ENCODE results near the gene GALNT16. TPM values are rescaled to one million over a fixed set of nuclear protein-coding genes. Genes with fewer than 3 reads are reported as not detected.

GALNT16 gene
- total RNA-seq, 1 experiment from 2014 or later = 0.33 TPM

- POLR2A ChIA-PET (ENCODE audit: unreplicated experiment) = no interaction called here
- Histone ChIP-seq H3K4me1 (ENCODE audit: insufficient read depth, low read length) (no peaks in the 10 kb centered on the region), H3K79me2 (ENCODE audit: low read length) (no peaks in the 10 kb centered on the region), H3K9me2 (replicated peaks; ENCODE audit: low read length) (no peaks in the 10 kb centered on the region), H3F3A (ENCODE audit: low read length, unreplicated experiment) (no peaks in the 10 kb centered on the region), H3K36me3 (ENCODE audit: low read depth, low read length) (no peaks in the 10 kb centered on the region), H2AFZ (ENCODE audit: low read length) (no peak overlapping the region), H3K9ac (ENCODE audit: low read length) (no peak overlapping the region), H3K9me3 (ENCODE audit: low read length) (no peaks in the 10 kb centered on the region), H3K27ac (ENCODE audit: low read length) (no peak overlapping the region), H3K4me2 (ENCODE audit: low read length) (no peak overlapping the region), H4K20me1 (ENCODE audit: low read length) (no peaks in the 10 kb centered on the region), H3K4me3 (ENCODE audit: low read length) (no peak overlapping the region), H3K27me3 (ENCODE audit: low read length) (peaks cover 67% of the 10 kb centered on the region)
- DNase-seq (no peak), ATAC-seq (no peak)
- TF ChIP-seq CTCF (conservative IDR thresholded peaks at IDR 0.05; ENCODE audit: low read depth, low read length) (no peak), EZH2phosphoT487 (IDR thresholded peaks at IDR 0.05; ENCODE audit: borderline replicate concordance, low read length) (no peak), EZH2 (IDR thresholded peaks at IDR 0.05; ENCODE audit: low read length, unreplicated experiment) (no peak)
- CTCF ChIA-PET = no interaction called here
- intact Hi-C loops (cut with micrococcal nuclease) = no loop called here
- no TSS peak for BruUV-seq (replicated peaks)
Observed at GRCh38 chr14:69300601-69301221, 40.8 kb downstream of the GALNT16 start.

- Histone ChIP-seq H3K36me3 (ENCODE audit: low read depth, low read length) (no peaks in the 10 kb centered on the region), H4K20me1 (ENCODE audit: low read length) (no peaks in the 10 kb centered on the region), H3K27me3 (ENCODE audit: low read length) (peaks cover 75% of the 10 kb centered on the region), H2AFZ (ENCODE audit: low read length) (no peak overlapping the region), H3K4me3 (ENCODE audit: low read length) (no peak overlapping the region), H3K4me1 (ENCODE audit: insufficient read depth, low read length) (no peaks in the 10 kb centered on the region), H3F3A (ENCODE audit: low read length, unreplicated experiment) (no peaks in the 10 kb centered on the region), H3K27ac (ENCODE audit: low read length) (no peak overlapping the region), H3K9me3 (ENCODE audit: low read length) (no peaks in the 10 kb centered on the region), H3K9me2 (replicated peaks; ENCODE audit: low read length) (no peaks in the 10 kb centered on the region), H3K4me2 (ENCODE audit: low read length) (no peak overlapping the region), H3K9ac (ENCODE audit: low read length) (no peak overlapping the region), H3K79me2 (ENCODE audit: low read length) (no peaks in the 10 kb centered on the region)
- POLR2A ChIA-PET (ENCODE audit: unreplicated experiment) = no interaction called here
- CTCF ChIA-PET = no interaction called here
- DNase-seq = no peak
- no TSS peak for BruUV-seq (replicated peaks)
- TF ChIP-seq EZH2phosphoT487 (IDR thresholded peaks at IDR 0.05; ENCODE audit: borderline replicate concordance, low read length) = no peak
- TF ChIP-seq EZH2 (IDR thresholded peaks at IDR 0.05; ENCODE audit: low read length, unreplicated experiment) = no peak
- TF ChIP-seq CTCF (conservative IDR thresholded peaks at IDR 0.05; ENCODE audit: low read depth, low read length) = no peak
- intact Hi-C loops (cut with micrococcal nuclease) = no loop called here
- no peak for ATAC-seq
Observed at GRCh38 chr14:69303086-69303485, 43.1 kb downstream of the GALNT16 start.

GRCh38 chr14:69312608-69313007 is 52.6 kb downstream of the GALNT16 start:
- ATAC-seq = no peak
- H3K27me3 ChIP-seq (ENCODE audit: low read length) = peaks cover 28% of the 10 kb centered on the region
- H3K9me3 ChIP-seq (ENCODE audit: low read length) = no peaks in the 10 kb centered on the region
- peaks cover 32% of the 10 kb centered on the region for H3K4me1 ChIP-seq (ENCODE audit: insufficient read depth, low read length)
- no peak overlapping the region for H2AFZ ChIP-seq (ENCODE audit: low read length)
- H3F3A ChIP-seq (ENCODE audit: low read length, unreplicated experiment) = no peaks in the 10 kb centered on the region
- POLR2A ChIA-PET (ENCODE audit: unreplicated experiment) = no interaction called here
- no peaks in the 10 kb centered on the region for H3K9me2 ChIP-seq (replicated peaks; ENCODE audit: low read length)
- no peak overlapping the region for H3K4me3 ChIP-seq (ENCODE audit: low read length)
- no peak for TF ChIP-seq CTCF (conservative IDR thresholded peaks at IDR 0.05; ENCODE audit: low read depth, low read length)
- no peak for TF ChIP-seq EZH2phosphoT487 (IDR thresholded peaks at IDR 0.05; ENCODE audit: borderline replicate concordance, low read length)
- TF ChIP-seq EZH2 (IDR thresholded peaks at IDR 0.05; ENCODE audit: low read length, unreplicated experiment) = no peak
- no peaks in the 10 kb centered on the region for H3K36me3 ChIP-seq (ENCODE audit: low read depth, low read length)
- H4K20me1 ChIP-seq (ENCODE audit: low read length) = no peaks in the 10 kb centered on the region
- intact Hi-C loops (cut with micrococcal nuclease) = no loop called here
- no peak overlapping the region for H3K4me2 ChIP-seq (ENCODE audit: low read length)
- CTCF ChIA-PET = no interaction called here
- no TSS peak for BruUV-seq (replicated peaks)
- H3K79me2 ChIP-seq (ENCODE audit: low read length) = no peaks in the 10 kb centered on the region
- DNase-seq = no peak
- no peak overlapping the region for H3K9ac ChIP-seq (ENCODE audit: low read length)
- no peak overlapping the region for H3K27ac ChIP-seq (ENCODE audit: low read length)

All from PC-3 (cell line).